Nephron progenitor cell (in vitro differentiated cells): ENCODE data around the gene MARF1.
"Not testable (repeated sequence)": the region's sequence is repeated elsewhere in the genome, so short reads cannot be mapped to it uniquely, and the experiment has no call there.

Source experiments
- DNase-seq: peaks from one replicate; pipeline ENCODE4 v3.0.0; 2021
- H3K27ac Mint-ChIP-seq: 2 replicates; pipeline ENCODE4 v1.8.0; 2021; ENCODE audit warnings: mild to moderate bottlenecking, moderate library complexity, mixed read lengths
- H3K27me3 Mint-ChIP-seq: 2 replicates; pipeline ENCODE4 v1.8.0; 2021; ENCODE audit warnings: mild to moderate bottlenecking, low read depth, mixed read lengths; ENCODE audit not compliant: poor library complexity
- H3K36me3 Mint-ChIP-seq: 2 replicates; pipeline ENCODE4 v1.8.0; 2021; ENCODE audit warnings: low read depth, mixed read lengths
- H3K4me1 Mint-ChIP-seq: 2 replicates; pipeline ENCODE4 v1.8.0; 2021; ENCODE audit warnings: mixed read lengths
- H3K4me3 Mint-ChIP-seq: 2 replicates; pipeline ENCODE4 v1.8.0; 2021; ENCODE audit warnings: mild to moderate bottlenecking, moderate library complexity, mixed read lengths
- H3K9me3 Mint-ChIP-seq: 2 replicates; pipeline ENCODE4 v1.8.0; 2021; ENCODE audit warnings: mild to moderate bottlenecking, moderate library complexity, mixed read lengths
- CTCF ChIP-seq: fragments of 200-600 bp; sonication (generic); IDR thresholded peaks from 2 replicates; pipeline ENCODE4 v1.5.0; 2021; ENCODE audit warnings: antibody characterized with exemption

MARF1 gene

GRCh38 chr16:15648135-15648730, 5.3 kb upstream of the MARF1 start:
- H3K9me3 Mint-ChIP-seq: no peaks in the 10 kb centered on the region
- peaks cover 32% of the 10 kb centered on the region for H3K4me1 Mint-ChIP-seq
- DNase-seq: no peak
- peaks cover 5% of the 10 kb centered on the region for H3K36me3 Mint-ChIP-seq
- no peaks in the 10 kb centered on the region for H3K27me3 Mint-ChIP-seq
- no peak overlapping the region for H3K27ac Mint-ChIP-seq
- H3K4me3 Mint-ChIP-seq: no peak overlapping the region
- no peak for TF ChIP-seq CTCF

- Mint-ChIP-seq H3K27ac (no peak overlapping the region), H3K27me3 (no peaks in the 10 kb centered on the region), H3K9me3 (no peaks in the 10 kb centered on the region), H3K36me3 (no peaks in the 10 kb centered on the region), H3K4me3 (no peak overlapping the region), H3K4me1 (peaks cover 26% of the 10 kb centered on the region)
- TF ChIP-seq CTCF: no peak
- DNase-seq: no peak
Measured at GRCh38 chr16:15647294-15648014, 4.5 kb upstream of the MARF1 start.

GRCh38 chr16:15646557-15647293, 3.8 kb upstream of the MARF1 start:
- H3K4me1 Mint-ChIP-seq: peaks cover 33% of the 10 kb centered on the region
- H3K36me3 Mint-ChIP-seq, H3K27ac Mint-ChIP-seq, DNase-seq, H3K27me3 Mint-ChIP-seq, H3K9me3 Mint-ChIP-seq, H3K4me3 Mint-ChIP-seq: not testable (repeated sequence)

GRCh38 chr16:15644962-15645465, 2.1 kb upstream of the MARF1 start:
- H3K36me3 Mint-ChIP-seq, H3K27me3 Mint-ChIP-seq, DNase-seq, H3K9me3 Mint-ChIP-seq, H3K4me3 Mint-ChIP-seq, H3K27ac Mint-ChIP-seq: not testable (repeated sequence)
- H3K4me1 Mint-ChIP-seq: peaks cover 40% of the 10 kb centered on the region

- peak overlapping the region; percentile 93 for H3K4me3 Mint-ChIP-seq
- H3K9me3 Mint-ChIP-seq: no peaks in the 10 kb centered on the region
- peak overlapping the region; percentile 97 for H3K27ac Mint-ChIP-seq
- no peak for TF ChIP-seq CTCF
- H3K27me3 Mint-ChIP-seq: no peaks in the 10 kb centered on the region
- H3K36me3 Mint-ChIP-seq: no peaks in the 10 kb centered on the region
- H3K4me1 Mint-ChIP-seq: peaks cover 40% of the 10 kb centered on the region
- DNase-seq: no peak
Measured at GRCh38 chr16:15644267-15644961, 1.5 kb upstream of the MARF1 start.

GRCh38 chr16:15643946-15644250, 944 bp upstream of the MARF1 start:
- TF ChIP-seq CTCF: no peak
- Mint-ChIP-seq H3K36me3 (peaks cover 4% of the 10 kb centered on the region), H3K27me3 (no peaks in the 10 kb centered on the region), H3K9me3 (no peaks in the 10 kb centered on the region), H3K4me1 (peaks cover 39% of the 10 kb centered on the region), H3K4me3 (peak overlapping the region; percentile 93), H3K27ac (peak overlapping the region; percentile 97)
- no peak for DNase-seq
